Mesothelial cell of epicardium (in vitro differentiated cells): Measurements from ENCODE around the gene ADAMTS16. TPM values are rescaled to one million over a fixed set of nuclear protein-coding genes. Genes with fewer than 3 reads are reported as not detected.

Experiments used
- DNase-seq, 2 experiments: peaks; one replicate each; pipeline ENCODE4 v3.0.0; 2021; ENCODE audit warnings: low spot score in 2 of 2; ENCODE audit not compliant: unreplicated experiment in 2 of 2
- H3K27ac Mint-ChIP-seq: 2 replicates; pipeline ENCODE4 v1.8.0; 2021; ENCODE audit warnings: mixed read lengths
- H3K27me3 Mint-ChIP-seq: 2 replicates; pipeline ENCODE4 v1.8.0; 2021; ENCODE audit warnings: low read depth, mixed read lengths
- H3K36me3 Mint-ChIP-seq: 2 replicates; pipeline ENCODE4 v1.8.0; 2021; ENCODE audit warnings: mixed read lengths
- H3K4me1 Mint-ChIP-seq: 2 replicates; pipeline ENCODE4 v1.8.0; 2021; ENCODE audit warnings: mixed read lengths
- H3K4me3 Mint-ChIP-seq: 2 replicates; pipeline ENCODE4 v1.8.0; 2021; ENCODE audit warnings: mild to moderate bottlenecking, moderate library complexity, mixed read lengths
- H3K9me3 Mint-ChIP-seq: 2 replicates; pipeline ENCODE4 v1.8.0; 2021; ENCODE audit warnings: mixed read lengths
- total RNA-seq: library from RNA; stranded (reverse); gene quantifications from 3 replicates; pipeline ENCODE4 v1.2.1, GENCODE V29; 2021
- TF ChIP-seq, protein P1 (sequence below): fragments of 200-600 bp; sonication (generic); IDR thresholded peaks from one replicate; pipeline ENCODE4 v1.5.0; 2021; ENCODE audit warnings: antibody characterized with exemption; ENCODE audit not compliant: unreplicated experiment

Gene ADAMTS16
- total RNA-seq, 1 donor from 2014 or later = 24.3 TPM

DNA sequence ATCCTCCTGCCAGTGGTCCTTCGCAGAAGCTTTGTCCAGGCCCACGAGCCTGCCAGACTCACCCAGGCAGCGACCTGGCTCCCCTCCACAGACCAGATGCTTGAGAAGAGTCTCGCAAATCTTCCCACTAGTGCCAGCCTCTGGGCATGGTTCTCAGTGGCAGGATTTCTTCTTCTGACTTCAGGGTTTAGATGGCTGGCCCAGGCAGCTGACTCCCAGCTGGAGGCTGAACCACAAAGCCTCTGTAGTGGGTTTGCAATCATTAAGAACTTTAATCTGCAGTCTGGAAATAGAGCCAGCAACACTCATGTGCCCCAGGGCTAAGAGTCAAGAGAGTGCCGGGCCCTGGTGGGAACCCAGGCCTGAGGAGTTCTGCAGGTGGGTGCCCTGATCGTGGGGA is 191.7 kb downstream of the ADAMTS16 start:
- Mint-ChIP-seq H3K4me3 (no peak overlapping the region), H3K27ac (peak overlapping the region; percentile 47), H3K36me3 (no peaks in the 10 kb centered on the region), H3K27me3 (no peaks in the 10 kb centered on the region), H3K9me3 (no peaks in the 10 kb centered on the region), H3K4me1 (peaks cover 81% of the 10 kb centered on the region)
- TF ChIP-seq, protein P1, sequence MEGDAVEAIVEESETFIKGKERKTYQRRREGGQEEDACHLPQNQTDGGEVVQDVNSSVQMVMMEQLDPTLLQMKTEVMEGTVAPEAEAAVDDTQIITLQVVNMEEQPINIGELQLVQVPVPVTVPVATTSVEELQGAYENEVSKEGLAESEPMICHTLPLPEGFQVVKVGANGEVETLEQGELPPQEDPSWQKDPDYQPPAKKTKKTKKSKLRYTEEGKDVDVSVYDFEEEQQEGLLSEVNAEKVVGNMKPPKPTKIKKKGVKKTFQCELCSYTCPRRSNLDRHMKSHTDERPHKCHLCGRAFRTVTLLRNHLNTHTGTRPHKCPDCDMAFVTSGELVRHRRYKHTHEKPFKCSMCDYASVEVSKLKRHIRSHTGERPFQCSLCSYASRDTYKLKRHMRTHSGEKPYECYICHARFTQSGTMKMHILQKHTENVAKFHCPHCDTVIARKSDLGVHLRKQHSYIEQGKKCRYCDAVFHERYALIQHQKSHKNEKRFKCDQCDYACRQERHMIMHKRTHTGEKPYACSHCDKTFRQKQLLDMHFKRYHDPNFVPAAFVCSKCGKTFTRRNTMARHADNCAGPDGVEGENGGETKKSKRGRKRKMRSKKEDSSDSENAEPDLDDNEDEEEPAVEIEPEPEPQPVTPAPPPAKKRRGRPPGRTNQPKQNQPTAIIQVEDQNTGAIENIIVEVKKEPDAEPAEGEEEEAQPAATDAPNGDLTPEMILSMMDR = no peak
- no peak for DNase-seq

DNA sequence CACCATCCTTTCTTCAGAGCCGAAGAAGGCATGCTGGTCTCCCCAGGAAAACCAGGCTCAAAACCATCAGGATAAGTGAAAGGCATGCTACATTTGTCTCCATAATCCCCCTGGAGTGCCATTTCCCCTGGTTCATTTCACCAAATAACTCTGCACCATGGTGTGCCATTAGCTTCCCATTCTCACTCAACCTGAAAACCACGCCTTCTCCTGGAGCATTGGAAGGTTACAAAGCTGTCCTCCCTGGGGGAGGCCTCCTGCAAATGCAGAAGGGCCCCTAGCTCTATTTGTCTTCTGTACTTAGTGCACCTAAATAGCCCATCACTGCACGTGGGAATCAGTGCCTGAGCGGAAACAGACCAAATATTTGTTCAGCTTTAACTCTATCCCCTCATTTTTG is 192.2 kb downstream of the ADAMTS16 start:
- Mint-ChIP-seq H3K9me3 (no peaks in the 10 kb centered on the region), H3K27me3 (no peaks in the 10 kb centered on the region), H3K4me3 (no peak overlapping the region), H3K27ac (no peak overlapping the region), H3K36me3 (no peaks in the 10 kb centered on the region), H3K4me1 (peaks cover 82% of the 10 kb centered on the region)
- no peak for DNase-seq
- TF ChIP-seq, protein P1 = no peak

DNA sequence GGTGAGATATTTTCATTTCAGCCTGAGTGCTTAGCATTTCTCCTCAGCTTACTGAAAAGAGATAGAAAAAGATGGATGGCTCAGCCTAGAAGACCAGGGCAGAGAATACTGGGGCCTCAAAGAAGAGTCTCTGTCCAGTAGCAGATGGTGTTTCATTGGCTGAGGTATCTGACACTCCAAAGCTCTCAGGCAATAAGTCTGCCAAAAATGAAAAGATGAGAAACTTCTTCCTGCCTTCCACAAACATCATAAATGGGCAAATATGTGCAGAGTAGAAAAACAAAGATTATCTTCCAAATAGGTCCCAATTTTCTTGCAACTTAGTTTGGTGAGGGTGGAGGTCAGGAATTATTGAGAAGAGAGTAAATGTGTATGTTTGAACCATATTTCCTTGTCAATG is 195.0 kb downstream of the ADAMTS16 start:
- TF ChIP-seq, protein P1 = no peak
- Mint-ChIP-seq H3K27me3 (no peaks in the 10 kb centered on the region), H3K27ac (peak overlapping the region; percentile 91), H3K4me3 (no peak overlapping the region), H3K36me3 (no peaks in the 10 kb centered on the region), H3K4me1 (peaks cover 71% of the 10 kb centered on the region), H3K9me3 (no peaks in the 10 kb centered on the region)
- no peak for DNase-seq

DNA sequence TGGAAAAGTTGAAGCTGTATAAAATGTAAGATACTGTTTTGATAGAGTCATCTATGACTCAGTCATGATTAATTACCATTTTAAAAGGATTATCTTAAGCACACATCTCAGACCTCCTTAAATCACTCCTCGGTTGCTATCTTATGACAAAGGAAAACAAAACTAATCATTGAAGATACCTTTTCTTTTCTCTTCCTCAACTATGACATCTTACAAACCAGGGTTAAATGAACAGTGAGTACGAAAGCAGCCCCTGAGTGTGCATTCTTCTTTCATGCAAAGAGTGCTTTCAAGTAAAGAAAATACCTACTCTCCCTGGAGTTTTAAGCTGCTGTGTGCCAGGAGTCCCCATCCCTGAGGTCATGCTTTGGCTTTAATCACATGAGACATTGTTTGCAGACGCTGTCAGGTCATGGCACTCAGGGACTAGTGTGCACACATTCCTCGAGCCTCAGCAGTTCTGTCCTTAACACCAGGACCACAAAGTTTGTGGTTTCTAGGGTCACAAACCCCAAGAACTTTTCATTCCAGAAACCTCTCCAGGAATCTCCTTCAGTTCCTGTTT is 195.7 kb downstream of the ADAMTS16 start:
- Mint-ChIP-seq H3K4me1 (peaks cover 71% of the 10 kb centered on the region), H3K4me3 (no peak overlapping the region), H3K27me3 (no peaks in the 10 kb centered on the region), H3K36me3 (peaks cover 2% of the 10 kb centered on the region), H3K9me3 (no peaks in the 10 kb centered on the region), H3K27ac (peak overlapping the region; percentile 91)
- TF ChIP-seq, protein P1 = no peak
- no peak for DNase-seq

DNA sequence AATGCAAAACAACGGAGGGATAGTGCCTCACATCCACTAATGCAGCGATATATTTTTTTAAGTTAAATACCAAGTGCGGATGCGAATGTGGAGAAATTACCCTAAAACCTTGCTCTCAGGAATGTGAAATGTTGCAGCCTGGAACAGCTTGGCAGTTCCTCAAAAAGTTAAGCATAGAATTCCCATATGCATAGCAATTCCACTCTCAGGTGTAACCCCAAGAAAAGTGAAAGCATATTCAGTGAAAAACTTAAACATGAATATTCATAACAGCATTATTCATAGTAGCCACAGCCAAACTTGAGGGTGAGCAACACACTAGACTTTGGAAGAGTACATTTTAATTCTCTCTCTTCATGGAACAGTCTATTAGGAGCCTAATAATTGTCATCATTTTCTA is 199.1 kb downstream of the ADAMTS16 start:
- Mint-ChIP-seq H3K4me1 (peaks cover 77% of the 10 kb centered on the region), H3K4me3 (no peak overlapping the region), H3K9me3 (peaks cover 10% of the 10 kb centered on the region), H3K36me3 (peaks cover 2% of the 10 kb centered on the region), H3K27me3 (no peaks in the 10 kb centered on the region), H3K27ac (no peak overlapping the region)
- TF ChIP-seq, protein P1 = no peak
- DNase-seq = no peak
